Pulmonary artery endothelial cell (primary cell): Measurements from ENCODE around the gene NUP188. TPM values are rescaled to one million over a fixed set of nuclear protein-coding genes. Genes with fewer than 3 reads are reported as not detected.

Source experiments
- DNase-seq: peaks from one replicate; pipeline ENCODE4 v3.0.0-alpha.2; 2011; ENCODE audit warnings: low read depth, low spot score
- total RNA-seq: library from RNA; depleted of rRNA; stranded (reverse); fragments of >200 nt; gene quantifications from 2 replicates; pipeline ENCODE4 v1.2.3, GENCODE V29; 2014

Gene NUP188
- total RNA-seq, 1 donor from 2014 or later, result 54.3 TPM

DNA sequence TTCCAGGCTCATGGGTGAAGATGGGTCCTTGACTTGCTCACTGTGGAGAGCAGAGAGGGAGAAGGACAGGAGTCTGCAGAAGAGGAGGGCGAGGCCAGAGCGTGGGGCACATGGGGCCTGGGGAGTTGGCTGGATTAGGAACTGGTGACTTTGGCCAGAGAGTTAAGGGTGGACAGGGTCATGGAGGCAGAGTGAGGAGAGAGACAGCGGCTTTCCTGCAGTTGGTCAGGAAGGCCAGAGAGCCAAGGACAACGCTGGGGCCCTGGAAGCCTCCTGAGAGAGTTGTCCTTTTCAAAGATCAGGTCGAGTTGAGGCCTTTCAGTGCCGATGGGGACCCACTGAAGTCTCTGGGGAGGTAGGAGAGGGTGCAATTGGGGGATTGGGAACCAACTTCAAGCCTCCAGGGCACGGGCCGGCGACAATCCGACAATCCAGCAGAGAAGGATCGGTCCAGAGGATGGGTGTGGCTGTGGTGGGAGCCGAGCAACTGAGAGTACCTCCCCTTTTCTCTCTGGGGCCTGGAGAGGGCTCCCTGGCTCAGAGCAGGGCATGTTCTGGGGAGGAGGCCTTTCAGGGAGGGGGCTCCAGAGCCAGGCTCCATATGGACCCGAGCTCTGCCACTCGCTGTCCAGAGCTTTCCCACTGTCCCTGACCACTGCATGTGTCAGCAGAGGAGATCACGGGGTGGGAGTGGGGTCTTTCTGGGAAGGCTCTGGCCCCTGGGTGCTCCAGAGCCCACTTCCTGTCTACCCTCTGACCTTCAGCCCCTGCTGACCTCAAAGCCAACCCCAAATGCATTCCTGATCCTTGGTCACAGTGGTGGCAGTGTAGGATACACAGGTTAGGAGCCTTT, 34.2 kb upstream of the NUP188 start:
- DNase-seq, result no peak

DNA sequence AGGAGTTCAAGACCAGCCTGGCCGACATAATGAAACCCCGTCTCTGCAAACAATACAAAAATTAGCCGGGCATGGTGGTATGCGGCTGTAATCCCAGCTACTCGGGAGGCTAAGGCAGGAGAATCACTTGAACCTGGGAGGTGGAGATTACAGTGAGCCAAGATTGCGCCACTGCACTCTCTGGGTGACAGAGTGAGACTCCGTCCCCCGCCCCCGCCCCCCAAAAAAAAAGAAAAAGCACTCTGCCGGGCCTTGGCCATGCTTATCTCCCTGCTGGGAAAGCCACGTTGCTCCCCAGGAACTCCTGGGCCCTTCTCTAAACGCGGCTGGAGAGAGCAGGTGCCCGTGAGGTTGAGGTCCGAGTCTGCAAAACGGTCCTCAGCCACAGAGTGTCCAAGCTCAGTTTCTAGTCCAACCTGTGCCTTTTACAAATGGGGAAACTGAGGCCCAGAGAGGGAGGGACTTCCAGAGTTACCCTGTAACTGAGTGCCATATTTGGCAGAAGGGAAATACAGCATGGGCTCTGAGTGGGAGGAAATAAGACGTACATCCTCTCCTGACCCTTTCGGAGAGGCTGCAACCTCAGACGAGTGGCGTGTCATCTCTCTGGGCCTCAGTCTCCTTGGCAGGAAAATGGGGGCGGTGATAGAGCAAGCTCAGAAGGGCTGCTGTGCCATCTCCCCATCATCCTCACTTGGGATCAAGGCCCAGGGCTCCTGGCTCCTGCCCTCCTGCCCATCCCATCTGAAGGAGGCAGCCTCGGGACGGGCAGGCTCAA, 33.3 kb upstream of the NUP188 start:
- DNase-seq, result no peak

DNA sequence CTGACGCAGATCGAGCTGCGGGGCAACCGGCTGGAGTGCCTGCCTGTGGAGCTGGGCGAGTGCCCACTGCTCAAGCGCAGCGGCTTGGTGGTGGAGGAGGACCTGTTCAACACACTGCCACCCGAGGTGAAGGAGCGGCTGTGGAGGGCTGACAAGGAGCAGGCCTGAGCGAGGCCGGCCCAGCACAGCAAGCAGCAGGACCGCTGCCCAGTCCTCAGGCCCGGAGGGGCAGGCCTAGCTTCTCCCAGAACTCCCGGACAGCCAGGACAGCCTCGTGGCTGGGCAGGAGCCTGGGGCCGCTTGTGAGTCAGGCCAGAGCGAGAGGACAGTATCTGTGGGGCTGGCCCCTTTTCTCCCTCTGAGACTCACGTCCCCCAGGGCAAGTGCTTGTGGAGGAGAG, 31.3 kb upstream of the NUP188 start:
- DNase-seq, result no peak

DNA sequence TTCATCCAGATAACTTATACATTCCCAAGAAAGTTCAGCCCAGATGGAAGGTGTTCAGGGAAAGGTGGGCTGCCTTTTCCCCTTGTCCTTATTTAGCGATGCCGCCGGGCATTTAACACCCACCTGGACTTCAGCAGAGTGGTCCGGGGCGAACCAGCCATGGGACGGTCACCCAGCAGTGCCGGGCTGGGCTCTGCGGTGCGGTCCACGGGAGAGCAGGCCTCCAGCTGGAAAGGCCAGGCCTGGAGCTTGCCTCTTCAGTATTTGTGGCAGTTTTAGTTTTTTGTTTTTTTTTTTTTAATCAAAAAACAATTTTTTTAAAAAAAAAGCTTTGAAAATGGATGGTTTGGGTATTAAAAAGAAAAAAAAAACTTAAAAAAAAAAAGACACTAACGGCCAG, 30.8 kb upstream of the NUP188 start:
- no peak for DNase-seq

DNA sequence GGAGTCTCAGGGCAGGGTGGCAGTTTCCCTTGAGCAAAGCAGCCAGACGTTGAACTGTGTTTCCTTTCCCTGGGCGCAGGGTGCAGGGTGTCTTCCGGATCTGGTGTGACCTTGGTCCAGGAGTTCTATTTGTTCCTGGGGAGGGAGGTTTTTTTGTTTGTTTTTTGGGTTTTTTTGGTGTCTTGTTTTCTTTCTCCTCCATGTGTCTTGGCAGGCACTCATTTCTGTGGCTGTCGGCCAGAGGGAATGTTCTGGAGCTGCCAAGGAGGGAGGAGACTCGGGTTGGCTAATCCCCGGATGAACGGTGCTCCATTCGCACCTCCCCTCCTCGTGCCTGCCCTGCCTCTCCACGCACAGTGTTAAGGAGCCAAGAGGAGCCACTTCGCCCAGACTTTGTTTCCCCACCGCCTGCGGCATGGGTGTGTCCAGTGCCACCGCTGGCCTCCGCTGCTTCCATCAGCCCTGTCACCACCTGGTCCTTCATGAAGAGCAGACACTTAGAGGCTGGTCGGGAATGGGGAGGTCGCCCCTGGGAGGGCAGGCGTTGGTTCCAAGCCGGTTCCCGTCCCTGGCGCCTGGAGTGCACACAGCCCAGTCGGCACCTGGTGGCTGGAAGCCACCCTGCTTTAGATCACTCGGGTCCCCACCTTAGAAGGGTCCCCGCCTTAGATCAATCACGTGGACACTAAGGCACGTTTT, 30.2 kb upstream of the NUP188 start:
- peak; percentile 59 for DNase-seq

DNA sequence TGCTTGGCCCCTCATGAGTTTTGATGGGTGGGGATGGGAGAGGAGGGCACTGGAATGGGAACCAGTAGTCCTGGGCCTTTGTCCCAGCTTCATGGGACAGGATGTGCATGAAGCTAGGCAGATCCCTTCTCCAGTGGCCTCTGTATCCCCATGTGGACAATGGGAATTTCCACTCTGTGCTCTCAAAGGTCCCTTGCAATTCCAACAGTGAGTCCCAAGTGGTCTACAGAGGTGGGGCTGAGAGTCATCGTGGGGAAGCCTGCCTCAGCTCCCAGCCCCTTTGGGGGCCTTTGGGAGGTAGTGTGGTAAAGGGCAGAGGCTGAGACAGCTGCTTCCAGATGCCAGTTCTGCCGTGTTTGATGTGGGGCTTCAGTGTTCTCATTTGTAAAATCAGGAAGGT, 28.6 kb upstream of the NUP188 start:
- no peak for DNase-seq

DNA sequence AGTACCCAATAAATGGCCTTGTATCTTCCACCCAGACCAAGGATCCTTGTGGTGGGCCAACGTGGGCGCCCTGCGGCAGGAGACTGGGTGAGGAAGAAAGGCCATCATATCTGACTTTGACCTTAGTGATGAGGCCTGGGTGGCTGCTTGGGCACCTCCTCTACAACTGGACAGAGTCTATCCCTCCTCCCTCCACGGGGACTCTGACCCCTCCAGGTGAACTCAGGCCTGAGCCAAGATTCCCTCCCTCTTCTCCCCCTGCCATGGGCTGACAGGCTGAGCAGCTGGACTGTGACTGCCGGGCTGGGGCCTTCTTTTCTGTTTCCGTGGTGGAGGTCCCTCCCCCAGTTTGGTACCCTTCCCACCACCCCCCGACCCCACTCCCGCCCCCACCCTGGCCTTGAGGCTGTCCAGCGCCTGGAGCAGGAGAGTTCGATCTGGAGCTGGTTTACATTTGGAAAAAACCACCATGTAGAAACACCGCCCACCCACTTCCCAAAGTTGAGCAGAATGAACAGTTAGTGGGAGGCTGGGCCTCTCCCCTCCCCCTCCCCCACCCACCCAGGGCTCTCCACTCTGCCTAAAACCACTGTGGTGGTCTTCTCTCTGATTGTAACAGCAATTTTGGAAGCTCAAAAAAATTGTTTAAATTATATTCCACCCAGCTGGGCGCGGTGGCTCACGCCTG, 28.0 kb upstream of the NUP188 start:
- no peak for DNase-seq

DNA sequence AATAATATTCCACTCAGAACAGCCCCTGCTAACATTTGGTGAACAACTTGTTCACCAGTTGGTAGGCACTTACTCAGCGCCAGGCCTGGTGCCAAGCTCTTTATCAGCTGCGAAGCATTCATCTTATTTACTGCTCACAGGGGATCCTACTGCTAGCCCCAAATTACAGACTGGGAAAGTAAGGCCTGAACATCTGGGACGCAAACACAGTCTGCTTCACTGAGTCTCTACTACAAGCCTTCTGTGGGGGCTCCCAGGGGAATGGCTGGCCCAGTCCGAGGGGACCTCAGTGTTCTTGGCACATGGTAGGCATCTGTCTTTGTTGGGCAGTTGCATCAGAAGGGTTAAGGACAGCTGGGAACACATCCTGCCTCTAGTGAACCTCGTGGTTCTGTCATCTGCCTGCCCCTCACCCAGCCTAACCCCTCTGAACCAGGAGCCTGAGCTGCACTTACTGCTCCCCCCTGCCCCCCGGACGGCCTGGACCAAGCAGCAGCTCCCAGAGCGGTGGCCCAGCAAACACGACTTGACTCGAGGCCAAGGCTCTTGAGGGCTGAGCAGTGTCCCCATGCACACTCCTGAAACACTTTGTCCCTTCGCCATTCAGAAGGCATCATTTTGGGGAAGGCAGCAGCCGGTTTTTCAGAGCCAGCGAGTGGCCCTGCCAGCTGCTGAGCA, 27.0 kb upstream of the NUP188 start, which contains the start of gene PHYHD1:
Gene PHYHD1 (plus strand): TSS at position 602 of the 678 bp plus-strand sequence. CDS start 1,342 bp downstream, outside the sequence.
- DNase-seq, result no peak

DNA sequence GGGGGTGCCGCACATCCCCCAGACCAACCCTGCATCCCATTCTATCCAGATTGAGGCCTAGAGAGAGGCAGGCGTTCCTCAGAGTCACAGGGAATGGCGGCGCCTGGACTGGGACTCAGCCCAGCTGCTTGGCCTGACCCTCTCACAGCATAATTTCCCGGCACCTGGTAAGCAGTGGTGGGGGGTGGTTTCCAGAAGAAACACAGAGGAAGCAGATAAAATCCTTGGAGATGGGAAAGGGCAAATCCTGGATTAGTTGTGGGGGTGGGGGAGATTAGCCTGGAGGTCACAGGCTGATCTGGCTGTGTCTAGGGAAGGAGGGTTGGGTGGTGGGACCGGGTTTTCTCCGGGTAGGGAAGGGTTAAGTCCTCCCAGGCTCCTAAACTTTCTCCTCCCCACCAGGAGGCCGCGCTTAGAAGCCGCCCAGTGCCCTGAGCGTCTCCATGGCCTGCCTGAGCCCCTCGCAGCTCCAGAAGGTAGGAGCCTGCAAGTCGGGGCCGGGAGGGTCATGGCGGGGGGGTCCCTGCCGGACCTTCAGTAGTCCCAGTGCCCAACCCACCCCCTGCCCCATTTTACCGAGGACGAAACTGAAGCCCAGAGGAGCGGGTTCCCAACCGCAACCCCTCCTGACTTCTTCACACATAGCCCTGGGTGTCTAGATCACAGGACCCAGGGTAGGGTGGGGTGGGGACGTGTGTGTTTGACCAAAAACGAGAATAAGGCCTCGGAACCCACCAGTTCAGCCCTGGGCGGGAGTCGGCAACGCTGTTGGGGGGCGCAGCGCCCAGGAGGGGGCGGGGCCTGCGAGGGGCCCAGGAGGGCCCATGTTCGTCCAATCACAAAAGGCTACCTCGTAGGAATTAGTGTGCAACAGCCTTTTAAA, 25.4 kb upstream of the NUP188 start:
- DNase-seq, result no peak

DNA sequence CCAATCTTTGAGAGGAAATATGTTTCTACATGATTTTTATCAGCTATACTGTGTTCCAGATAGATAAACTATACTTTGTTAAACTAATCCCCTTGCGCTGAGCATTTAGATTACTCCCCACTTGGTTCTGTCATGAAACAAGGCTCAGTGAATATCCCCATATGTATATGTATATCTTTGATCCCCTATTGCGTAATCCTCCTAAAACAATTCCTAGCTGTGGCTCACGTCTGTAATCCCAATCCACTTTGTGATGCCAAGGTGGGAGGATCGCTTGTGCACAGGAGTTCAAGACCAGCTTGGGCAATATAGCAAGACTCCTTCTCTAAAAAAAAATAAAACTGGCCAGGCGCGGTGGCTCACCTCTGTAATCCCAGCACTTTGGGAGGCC, 24.0 kb upstream of the NUP188 start:
- DNase-seq, result no peak

DNA sequence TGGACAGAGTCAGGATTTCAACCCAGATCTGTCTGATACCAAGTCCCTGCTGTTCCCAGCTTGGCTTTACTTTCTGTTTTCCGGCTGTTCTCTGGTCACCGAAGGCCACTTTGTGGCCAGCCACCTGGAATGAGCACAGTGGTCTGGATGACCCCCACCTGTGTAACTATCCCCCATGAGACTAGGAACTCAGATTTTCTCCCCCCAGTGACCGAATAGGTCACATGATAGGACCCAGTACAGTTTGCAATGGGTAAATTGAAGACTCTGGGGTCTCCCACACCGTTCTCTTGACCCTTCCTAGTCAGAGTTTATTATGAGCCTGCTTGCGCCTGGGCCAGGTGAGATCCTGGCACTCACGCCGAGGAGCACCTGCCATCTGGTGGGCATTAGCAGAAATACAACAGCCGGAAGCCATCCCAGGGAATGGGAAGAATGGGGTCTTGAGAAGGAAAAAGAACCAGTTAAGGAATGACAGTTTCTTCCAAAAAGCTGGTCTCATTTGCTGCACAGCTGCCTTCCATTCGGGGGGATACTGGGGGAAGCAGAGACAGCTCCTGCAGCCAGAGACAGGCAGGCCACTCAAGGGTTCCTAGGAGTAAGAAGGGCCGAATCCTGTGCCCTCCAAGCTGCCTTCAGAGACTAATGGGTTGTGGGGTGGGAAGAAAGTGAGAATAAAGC, 19.6 kb upstream of the NUP188 start:
- no peak for DNase-seq

DNA sequence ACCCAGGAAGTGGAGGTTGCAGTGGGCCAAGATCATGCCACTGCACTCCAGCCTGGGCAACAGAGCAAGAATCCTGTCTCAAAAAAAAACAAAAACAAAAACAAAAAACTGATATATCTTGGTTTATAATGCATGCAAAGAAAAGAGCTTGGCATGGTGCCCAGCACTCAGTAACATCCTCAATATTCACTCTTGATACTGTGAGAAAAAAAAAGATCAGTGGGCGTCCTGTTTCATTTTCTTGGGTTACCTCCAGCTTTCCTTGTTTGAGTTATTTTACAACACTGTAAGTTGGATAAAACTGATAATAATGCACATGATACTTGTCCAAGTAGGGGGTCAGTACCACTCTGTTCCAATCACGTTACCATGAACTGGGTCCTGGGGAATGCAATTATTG, 18.9 kb upstream of the NUP188 start:
- no peak for DNase-seq

DNA sequence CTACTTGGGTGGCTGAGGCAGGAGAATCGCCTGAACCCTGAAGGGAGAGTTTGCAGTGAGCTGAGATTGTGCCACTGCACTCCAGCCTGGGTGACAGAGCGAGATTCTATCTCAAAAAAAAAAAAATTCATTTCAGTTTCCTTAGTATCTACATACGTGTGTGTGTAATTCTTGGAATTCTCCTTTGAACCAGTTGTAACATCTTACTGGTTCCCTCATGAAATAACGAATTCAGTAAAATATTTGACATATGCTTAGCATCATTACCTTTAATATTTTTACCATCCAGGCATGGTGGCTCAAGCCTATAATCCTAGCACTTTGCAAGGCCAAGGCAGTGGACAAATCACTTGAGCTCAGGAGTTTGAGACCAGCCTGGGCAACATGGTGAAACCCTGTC, 17.9 kb upstream of the NUP188 start:
- DNase-seq, result no peak

DNA sequence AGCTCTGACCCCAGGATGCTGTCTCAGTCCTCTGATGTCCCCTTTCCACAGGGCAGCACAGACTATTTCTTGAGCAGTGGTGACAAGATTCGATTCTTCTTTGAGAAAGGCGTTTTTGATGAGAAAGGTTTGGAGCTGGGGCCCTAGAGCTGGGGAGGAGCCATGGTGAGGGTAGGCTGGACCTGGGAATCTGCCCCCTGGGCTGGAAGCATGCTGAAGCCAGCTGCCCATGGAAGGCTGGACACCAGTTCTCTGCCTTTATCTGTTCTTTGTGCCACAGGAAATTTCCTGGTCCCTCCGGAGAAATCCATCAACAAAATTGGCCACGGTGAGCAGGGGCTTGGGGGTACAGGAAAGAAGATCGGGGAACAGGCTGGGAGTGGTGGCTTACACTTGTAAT, 13.8 kb upstream of the NUP188 start:
- no peak for DNase-seq

DNA sequence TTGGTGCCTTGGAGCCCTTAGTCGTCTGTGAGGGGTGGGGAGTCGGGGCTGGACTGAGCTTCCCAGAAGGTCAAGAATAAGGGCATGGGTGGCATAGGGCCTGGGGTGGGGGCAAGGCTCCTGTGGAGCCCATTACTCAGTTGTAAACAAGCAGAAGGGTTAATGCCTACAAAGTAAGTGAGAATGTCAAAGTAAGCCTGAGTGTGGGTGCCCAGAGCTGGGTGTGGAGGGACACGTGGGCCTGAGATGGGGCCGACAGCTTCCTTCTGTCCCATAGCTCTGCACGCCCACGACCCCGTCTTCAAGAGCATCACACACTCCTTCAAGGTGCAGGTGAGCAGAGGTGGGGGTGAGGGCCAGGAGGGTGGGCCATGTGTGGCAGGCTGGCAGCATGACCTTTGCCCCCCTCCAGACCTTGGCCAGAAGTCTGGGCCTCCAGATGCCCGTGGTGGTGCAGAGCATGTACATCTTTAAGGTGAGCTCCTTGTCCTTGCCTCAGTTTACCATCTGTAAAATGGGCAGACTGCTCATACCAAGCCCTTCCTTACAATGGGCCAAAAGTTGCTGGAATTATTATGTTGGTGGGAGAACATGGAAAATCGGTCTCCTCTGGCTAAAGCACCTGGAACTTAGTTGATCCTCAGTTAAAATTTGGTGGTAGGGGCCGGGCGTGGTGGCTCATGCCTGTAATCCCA, 11.2 kb upstream of the NUP188 start:
- DNase-seq, result no peak

DNA sequence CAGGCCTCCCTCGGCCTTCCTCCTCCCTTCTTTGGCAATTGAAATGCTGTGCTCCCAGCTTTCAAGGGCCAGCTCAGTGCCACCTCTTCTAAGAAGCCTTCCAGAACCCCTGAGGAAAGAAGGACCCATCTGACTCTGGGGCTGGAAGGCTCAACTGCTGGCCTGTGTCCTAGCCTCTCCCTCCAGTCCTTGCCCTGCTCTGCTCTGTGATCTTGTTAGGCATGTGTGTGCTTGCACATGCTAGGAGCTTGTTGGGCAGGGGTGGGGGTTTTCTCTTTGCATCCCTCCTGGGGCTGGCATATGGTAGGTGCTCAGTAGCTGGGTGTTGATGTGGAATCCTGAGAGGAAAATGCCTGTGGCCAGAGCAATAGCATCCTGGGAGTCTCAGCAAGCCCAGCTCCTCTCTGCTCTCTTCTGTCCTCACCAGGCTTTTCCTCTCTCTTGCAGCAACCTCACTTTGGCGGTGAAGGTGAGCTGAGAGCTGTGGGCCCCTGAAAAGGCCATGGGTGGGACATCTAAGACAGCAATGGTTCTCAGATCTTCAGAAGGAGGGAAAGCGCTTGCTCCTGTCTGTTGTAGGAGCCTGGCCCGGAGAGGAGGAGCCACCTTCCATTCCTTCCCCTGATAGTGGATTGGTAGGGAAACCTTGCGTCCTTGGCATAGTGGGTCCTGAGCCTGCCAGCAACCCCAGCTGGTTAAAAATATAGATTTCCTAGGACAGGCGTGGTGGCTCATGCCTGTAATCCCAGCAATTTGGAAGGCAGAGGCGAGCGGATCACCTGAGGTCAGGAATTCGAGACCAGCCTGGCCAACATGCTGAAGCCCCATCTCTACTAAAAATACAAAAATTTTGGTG, 10.0 kb upstream of the NUP188 start:
- DNase-seq, result no peak

DNA sequence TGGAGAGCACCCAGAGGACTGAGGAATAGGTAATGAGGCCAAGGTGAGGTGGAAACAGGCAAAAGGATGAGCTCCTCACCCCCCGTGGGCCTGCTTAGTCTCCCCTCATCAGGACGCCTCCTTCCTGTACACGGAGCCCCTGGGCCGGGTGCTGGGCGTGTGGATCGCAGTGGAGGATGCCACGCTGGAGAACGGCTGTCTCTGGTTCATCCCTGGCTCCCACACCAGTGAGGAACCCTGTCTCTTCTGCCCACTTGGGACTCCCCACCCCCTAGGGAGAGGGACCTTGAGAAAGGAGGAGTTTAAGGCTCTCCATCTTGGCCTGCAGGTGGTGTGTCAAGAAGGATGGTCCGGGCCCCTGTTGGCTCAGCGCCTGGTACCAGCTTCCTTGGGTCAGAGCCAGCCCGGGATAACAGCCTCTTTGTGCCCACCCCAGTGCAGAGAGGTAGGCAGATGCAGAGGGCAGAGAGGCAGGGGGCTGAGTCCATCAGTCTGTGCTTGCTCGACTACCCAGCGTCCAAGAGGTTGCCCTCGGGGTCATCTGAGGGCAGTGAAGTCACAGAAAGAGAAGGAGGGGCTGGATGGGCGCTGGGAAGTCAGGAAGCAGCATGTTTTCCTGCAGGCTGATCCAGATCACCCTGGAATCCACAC, 7.1 kb upstream of the NUP188 start:
- DNase-seq, result no peak
